Measurements from ENCODE around the gene LDHD.

The LDHD gene

GRCh38 chr16:75070012-75070841 is 46.4 kb downstream of the LDHD start:
- Histone ChIP-seq H3K27ac (ENCODE audit: low read depth, low read length) (no peak overlapping the region), H3K9ac (ENCODE audit: low read depth in 1 of 2, low read length in 2 of 2) (no peak overlapping the region), H3K4me1 (ENCODE audit: control insufficient read depth in 1 of 2, insufficient read depth in 2 of 2, low read length in 2 of 2) (peaks cover 19 to 20% of the 10 kb centered on the region in 2 donors)

DNA sequence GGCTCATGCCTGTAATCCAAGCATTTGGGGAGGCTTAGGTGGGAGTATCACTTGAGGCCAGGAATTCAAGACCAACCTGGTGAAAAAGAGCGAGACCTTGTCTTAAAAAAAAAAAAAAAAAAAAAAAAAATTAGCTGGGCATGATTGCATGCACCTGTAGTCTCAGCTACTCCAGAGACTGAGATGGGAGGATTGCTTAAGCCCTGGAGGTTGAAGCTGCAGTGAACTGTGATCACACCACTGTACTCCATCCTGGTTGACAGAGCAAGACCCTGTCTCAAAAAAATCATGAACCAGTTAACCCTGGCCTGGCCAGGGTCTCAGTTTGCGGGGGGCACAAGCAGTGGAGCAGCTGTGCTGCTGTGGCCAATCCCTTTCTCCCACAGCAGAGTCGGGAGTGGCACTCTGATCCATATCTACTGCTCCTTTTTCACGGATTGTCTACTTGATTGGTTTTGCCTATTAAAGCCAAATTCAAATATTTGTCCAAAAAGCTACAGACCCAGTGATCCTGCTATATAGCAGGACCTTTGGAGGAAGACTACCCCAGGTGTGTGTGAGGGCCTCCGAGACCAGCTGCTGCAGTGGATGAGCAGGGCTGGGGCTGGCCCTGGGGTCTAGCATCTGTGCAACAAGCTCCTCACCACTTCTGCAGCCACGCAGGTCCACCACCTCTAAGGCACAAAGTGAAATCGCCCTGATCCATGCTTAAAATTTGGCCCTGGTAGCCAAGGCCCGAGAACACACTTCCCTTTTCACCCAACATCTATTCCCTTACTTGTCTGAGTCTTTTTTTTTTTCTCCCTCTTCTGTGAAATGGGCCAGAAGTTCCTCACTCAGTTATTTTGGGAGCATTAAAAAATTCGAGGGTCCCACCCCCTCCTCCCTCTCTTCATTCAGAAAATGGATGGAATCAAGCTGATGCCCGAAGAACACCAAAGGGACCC is 48.2 kb downstream of the LDHD start:
- no peaks in the 10 kb centered on the region for H3K27me3 ChIP-seq (ENCODE audit: control insufficient read depth in 1 of 2, insufficient read depth in 2 of 2, low read length in 2 of 2)
- H3K4me3 ChIP-seq (ENCODE audit: low read depth in 1 of 2, low read length in 2 of 2) = no peak overlapping the region
- no peak overlapping the region for H3K27ac ChIP-seq (ENCODE audit: low read depth, low read length)
- H3K4me1 ChIP-seq (ENCODE audit: control insufficient read depth in 1 of 2, insufficient read depth in 2 of 2, low read length in 2 of 2) = peaks cover 23 to 26% of the 10 kb centered on the region in 2 donors
- no peaks in the 10 kb centered on the region for H3K9me3 ChIP-seq (ENCODE audit: control insufficient read depth in 1 of 2, low read length in 2 of 2)
- no peak overlapping the region for H3K9ac ChIP-seq (ENCODE audit: low read depth in 1 of 2, low read length in 2 of 2)
- no peaks in the 10 kb centered on the region for H3K36me3 ChIP-seq (ENCODE audit: control insufficient read depth in 1 of 2, insufficient read depth in 2 of 2, low read length in 2 of 2)

More at GRCh38 chr16:75070012-75070841, 46.4 kb downstream of the LDHD start:
- Histone ChIP-seq H3K27me3 (ENCODE audit: control insufficient read depth in 1 of 2, insufficient read depth in 2 of 2, low read length in 2 of 2) (no peaks in the 10 kb centered on the region), H3K4me3 (ENCODE audit: low read depth in 1 of 2, low read length in 2 of 2) (no peak overlapping the region), H3K36me3 (ENCODE audit: control insufficient read depth in 1 of 2, insufficient read depth in 2 of 2, low read length in 2 of 2) (no peaks in the 10 kb centered on the region), H3K9me3 (ENCODE audit: control insufficient read depth in 1 of 2, low read length in 2 of 2) (no peaks in the 10 kb centered on the region)

DNA sequence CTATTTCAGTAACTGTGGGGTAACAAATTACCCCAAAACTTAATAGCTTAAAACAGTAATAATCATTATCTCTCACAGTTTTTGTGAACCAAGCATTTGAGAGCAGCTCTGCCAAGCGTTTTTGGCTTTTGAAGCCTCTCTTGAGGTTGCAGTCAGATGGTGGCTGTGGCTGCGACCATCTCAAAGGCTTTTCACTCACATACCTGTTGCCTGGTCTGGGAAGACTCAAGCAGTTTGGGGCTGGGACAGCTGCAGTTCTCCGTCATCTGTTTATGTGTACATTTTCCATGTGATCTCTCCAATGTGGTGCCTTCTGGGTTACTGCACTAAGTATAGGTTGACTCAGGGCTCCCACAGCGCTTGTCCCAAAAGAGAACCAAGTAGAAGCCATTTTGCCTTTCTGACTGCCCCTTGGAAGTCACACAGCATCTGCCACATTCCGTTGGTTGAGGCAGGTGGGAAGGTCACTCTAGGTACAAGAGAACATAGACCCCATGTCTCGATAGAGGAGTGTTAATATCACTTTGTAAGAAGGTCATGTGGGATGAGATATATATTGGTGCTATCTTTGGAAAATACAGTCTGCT is 49.6 kb downstream of the LDHD start:
- H3K27ac ChIP-seq (ENCODE audit: low read depth, low read length) = no peak overlapping the region
- no peaks in the 10 kb centered on the region for H3K36me3 ChIP-seq (ENCODE audit: control insufficient read depth in 1 of 2, insufficient read depth in 2 of 2, low read length in 2 of 2)
- H3K9ac ChIP-seq (ENCODE audit: low read depth in 1 of 2, low read length in 2 of 2) = no peak overlapping the region
- no peaks in the 10 kb centered on the region for H3K27me3 ChIP-seq (ENCODE audit: control insufficient read depth in 1 of 2, insufficient read depth in 2 of 2, low read length in 2 of 2)
- H3K4me3 ChIP-seq (ENCODE audit: low read depth in 1 of 2, low read length in 2 of 2) = no peak overlapping the region
- H3K4me1 ChIP-seq (ENCODE audit: control insufficient read depth in 1 of 2, insufficient read depth in 2 of 2, low read length in 2 of 2) = peaks cover 24 to 31% of the 10 kb centered on the region in 2 donors
- H3K9me3 ChIP-seq (ENCODE audit: control insufficient read depth in 1 of 2, low read length in 2 of 2) = no peaks in the 10 kb centered on the region

DNA sequence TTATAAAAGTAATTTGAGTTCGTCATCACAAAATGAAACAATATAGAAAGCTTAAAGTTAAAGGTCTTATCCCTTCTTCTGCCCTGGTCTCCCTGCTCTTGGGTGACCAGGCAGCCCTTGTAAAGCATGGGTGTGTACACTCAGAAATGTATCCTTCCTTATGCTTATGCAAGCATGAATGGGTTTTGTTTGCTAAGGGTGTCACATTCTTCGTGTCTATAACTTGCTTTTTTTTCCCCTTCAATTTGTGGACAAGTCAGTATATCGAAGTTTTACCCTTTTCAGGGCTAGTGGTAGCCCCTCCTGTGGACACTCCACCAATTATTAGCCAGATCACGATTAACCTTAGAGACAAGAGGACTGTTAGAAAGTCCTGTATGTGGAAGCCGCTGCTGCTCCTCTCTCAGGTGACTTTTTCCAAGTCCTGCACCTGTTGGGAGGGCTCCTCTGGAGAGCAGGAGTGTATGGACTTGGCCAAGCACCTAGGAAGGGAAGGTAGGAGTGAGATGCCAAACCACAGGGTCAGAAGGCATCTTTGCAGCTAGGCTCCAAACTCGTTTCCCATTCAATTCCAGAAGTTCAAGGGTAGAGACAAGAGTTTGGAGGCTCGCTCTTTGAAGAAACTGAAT is 50.9 kb downstream of the LDHD start:
- Histone ChIP-seq H3K9ac (ENCODE audit: low read depth in 1 of 2, low read length in 2 of 2) (peak overlapping the region; percentile 3 to 41), H3K4me1 (ENCODE audit: control insufficient read depth in 1 of 2, insufficient read depth in 2 of 2, low read length in 2 of 2) (peaks cover 27 to 33% of the 10 kb centered on the region in 2 donors), H3K4me3 (ENCODE audit: low read depth in 1 of 2, low read length in 2 of 2) (peak overlapping the region; percentile 40 to 46), H3K27ac (ENCODE audit: low read depth, low read length) (peak overlapping the region; percentile 34), H3K36me3 (ENCODE audit: control insufficient read depth in 1 of 2, insufficient read depth in 2 of 2, low read length in 2 of 2) (no peaks in the 10 kb centered on the region), H3K9me3 (ENCODE audit: control insufficient read depth in 1 of 2, low read length in 2 of 2) (no peaks in the 10 kb centered on the region), H3K27me3 (ENCODE audit: control insufficient read depth in 1 of 2, insufficient read depth in 2 of 2, low read length in 2 of 2) (no peaks in the 10 kb centered on the region)

GRCh38 chr16:75065149-75065505 is 51.5 kb downstream of the LDHD start:
- Histone ChIP-seq H3K27ac (ENCODE audit: low read depth, low read length) (peak overlapping the region; percentile 34), H3K27me3 (ENCODE audit: control insufficient read depth in 1 of 2, insufficient read depth in 2 of 2, low read length in 2 of 2) (no peaks in the 10 kb centered on the region), H3K4me3 (ENCODE audit: low read depth in 1 of 2, low read length in 2 of 2) (peak overlapping the region; percentile 40 to 46), H3K9ac (ENCODE audit: low read depth in 1 of 2, low read length in 2 of 2) (peak overlapping the region; percentile 3 to 41), H3K4me1 (ENCODE audit: control insufficient read depth in 1 of 2, insufficient read depth in 2 of 2, low read length in 2 of 2) (peaks cover 26 to 33% of the 10 kb centered on the region in 2 donors), H3K36me3 (ENCODE audit: control insufficient read depth in 1 of 2, insufficient read depth in 2 of 2, low read length in 2 of 2) (no peaks in the 10 kb centered on the region), H3K9me3 (ENCODE audit: control insufficient read depth in 1 of 2, low read length in 2 of 2) (no peaks in the 10 kb centered on the region)

DNA sequence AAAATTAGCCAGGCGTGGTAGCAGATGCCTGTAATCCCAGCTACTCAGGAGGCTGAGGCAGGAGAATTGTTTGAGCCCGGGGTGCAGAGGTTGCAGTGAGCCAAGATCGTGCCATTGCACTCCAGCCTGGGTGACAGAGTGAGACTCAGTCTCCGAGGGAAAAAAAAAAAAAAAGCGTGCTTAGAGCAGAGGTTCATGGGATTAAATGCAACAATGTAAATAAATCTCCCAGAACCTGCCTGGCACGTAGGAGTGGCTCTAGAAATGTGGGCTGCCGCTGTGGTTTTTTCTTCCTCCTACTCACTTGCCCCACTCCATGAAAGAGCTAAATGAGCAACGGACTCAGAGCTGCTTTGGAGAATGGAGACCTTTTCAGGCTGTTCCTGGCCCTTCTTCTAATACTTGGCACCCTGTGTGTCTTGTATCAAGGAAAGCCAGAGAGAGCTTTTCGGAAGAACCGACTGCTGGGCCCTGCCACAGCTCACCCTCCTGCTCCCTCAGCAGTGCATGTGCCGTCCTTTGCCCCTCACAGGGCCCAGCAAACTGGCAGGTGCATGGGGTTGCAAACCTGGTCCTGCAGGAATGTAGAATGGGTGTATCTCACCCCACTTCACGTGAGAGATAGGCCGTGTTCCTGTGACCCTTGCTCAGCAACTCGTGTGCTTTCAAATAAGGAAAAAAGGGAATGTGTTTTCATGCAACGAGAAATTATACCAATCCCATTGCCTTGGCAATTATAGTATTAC is 52.0 kb downstream of the LDHD start:
- Histone ChIP-seq H3K4me3 (ENCODE audit: low read depth in 1 of 2, low read length in 2 of 2) (peak overlapping the region; percentile 40 to 46), H3K36me3 (ENCODE audit: control insufficient read depth in 1 of 2, insufficient read depth in 2 of 2, low read length in 2 of 2) (no peaks in the 10 kb centered on the region), H3K9me3 (ENCODE audit: control insufficient read depth in 1 of 2, low read length in 2 of 2) (no peaks in the 10 kb centered on the region), H3K9ac (ENCODE audit: low read depth in 1 of 2, low read length in 2 of 2) (peak overlapping the region; percentile 1 to 41), H3K27ac (ENCODE audit: low read depth, low read length) (peak overlapping the region; percentile 34), H3K4me1 (ENCODE audit: control insufficient read depth in 1 of 2, insufficient read depth in 2 of 2, low read length in 2 of 2) (peaks cover 24 to 33% of the 10 kb centered on the region in 2 donors), H3K27me3 (ENCODE audit: control insufficient read depth in 1 of 2, insufficient read depth in 2 of 2, low read length in 2 of 2) (no peaks in the 10 kb centered on the region)

GRCh38 chr16:75063549-75064088 is 53.0 kb downstream of the LDHD start:
- Histone ChIP-seq H3K9ac (ENCODE audit: low read depth in 1 of 2, low read length in 2 of 2) (no peak overlapping the region), H3K4me1 (ENCODE audit: control insufficient read depth in 1 of 2, insufficient read depth in 2 of 2, low read length in 2 of 2) (peaks cover 27 to 39% of the 10 kb centered on the region in 2 donors), H3K36me3 (ENCODE audit: control insufficient read depth in 1 of 2, insufficient read depth in 2 of 2, low read length in 2 of 2) (no peaks in the 10 kb centered on the region), H3K27me3 (ENCODE audit: control insufficient read depth in 1 of 2, insufficient read depth in 2 of 2, low read length in 2 of 2) (no peaks in the 10 kb centered on the region), H3K9me3 (ENCODE audit: control insufficient read depth in 1 of 2, low read length in 2 of 2) (no peaks in the 10 kb centered on the region), H3K27ac (ENCODE audit: low read depth, low read length) (no peak overlapping the region), H3K4me3 (ENCODE audit: low read depth in 1 of 2, low read length in 2 of 2) (no peak overlapping the region)

DNA sequence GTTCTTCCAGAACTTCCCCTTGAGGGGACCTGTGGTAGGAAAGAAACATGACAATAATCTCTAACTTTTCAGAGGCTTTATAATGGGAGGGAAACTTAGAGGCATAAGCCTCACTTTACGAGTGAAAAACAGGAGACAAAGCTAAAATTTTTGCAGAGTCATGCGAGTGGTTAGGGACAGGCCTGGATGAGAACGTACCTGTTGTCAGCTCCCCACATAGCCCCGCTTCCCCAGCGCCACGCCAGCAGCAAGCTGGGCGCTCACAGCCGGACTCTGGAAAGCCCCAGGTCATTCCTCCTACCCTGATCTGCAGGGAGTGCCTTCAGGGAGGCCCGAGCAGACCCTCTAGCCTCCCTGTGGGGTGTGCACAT is 53.6 kb downstream of the LDHD start:
- H3K9ac ChIP-seq (ENCODE audit: low read depth in 1 of 2, low read length in 2 of 2) = no peak overlapping the region
- H3K36me3 ChIP-seq (ENCODE audit: control insufficient read depth in 1 of 2, insufficient read depth in 2 of 2, low read length in 2 of 2) = no peaks in the 10 kb centered on the region
- H3K4me1 ChIP-seq (ENCODE audit: control insufficient read depth in 1 of 2, insufficient read depth in 2 of 2, low read length in 2 of 2) = peaks cover 27 to 39% of the 10 kb centered on the region in 2 donors
- no peaks in the 10 kb centered on the region for H3K27me3 ChIP-seq (ENCODE audit: control insufficient read depth in 1 of 2, insufficient read depth in 2 of 2, low read length in 2 of 2)
- H3K27ac ChIP-seq (ENCODE audit: low read depth, low read length) = no peak overlapping the region
- no peaks in the 10 kb centered on the region for H3K9me3 ChIP-seq (ENCODE audit: control insufficient read depth in 1 of 2, low read length in 2 of 2)
- H3K4me3 ChIP-seq (ENCODE audit: low read depth in 1 of 2, low read length in 2 of 2) = no peak overlapping the region
